ENCODE results near the gene GTF3C1.

GRCh38 chr16:27410761-27411160 is 139.0 kb downstream of the GTF3C1 start:
- TF ChIP-seq, protein P1, sequence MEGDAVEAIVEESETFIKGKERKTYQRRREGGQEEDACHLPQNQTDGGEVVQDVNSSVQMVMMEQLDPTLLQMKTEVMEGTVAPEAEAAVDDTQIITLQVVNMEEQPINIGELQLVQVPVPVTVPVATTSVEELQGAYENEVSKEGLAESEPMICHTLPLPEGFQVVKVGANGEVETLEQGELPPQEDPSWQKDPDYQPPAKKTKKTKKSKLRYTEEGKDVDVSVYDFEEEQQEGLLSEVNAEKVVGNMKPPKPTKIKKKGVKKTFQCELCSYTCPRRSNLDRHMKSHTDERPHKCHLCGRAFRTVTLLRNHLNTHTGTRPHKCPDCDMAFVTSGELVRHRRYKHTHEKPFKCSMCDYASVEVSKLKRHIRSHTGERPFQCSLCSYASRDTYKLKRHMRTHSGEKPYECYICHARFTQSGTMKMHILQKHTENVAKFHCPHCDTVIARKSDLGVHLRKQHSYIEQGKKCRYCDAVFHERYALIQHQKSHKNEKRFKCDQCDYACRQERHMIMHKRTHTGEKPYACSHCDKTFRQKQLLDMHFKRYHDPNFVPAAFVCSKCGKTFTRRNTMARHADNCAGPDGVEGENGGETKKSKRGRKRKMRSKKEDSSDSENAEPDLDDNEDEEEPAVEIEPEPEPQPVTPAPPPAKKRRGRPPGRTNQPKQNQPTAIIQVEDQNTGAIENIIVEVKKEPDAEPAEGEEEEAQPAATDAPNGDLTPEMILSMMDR (IDR thresholded peaks at IDR 0.05) = no peak
- no peak for TF ChIP-seq POLR2AphosphoS5 (IDR thresholded peaks at IDR 0.05)
